PC-3 (cell line): ENCODE data around the gene SLC6A20.

Experiments
- CTCF ChIP-seq: fragments of 300-600 bp; sonication (generic); conservative IDR thresholded peaks from 2 replicates; pipeline ENCODE4 v1.5.1; 2017; ENCODE audit warnings: antibody characterized with exemption, low read depth, mild to moderate bottlenecking, low read length
- EZH2 ChIP-seq: fragments of 300-600 bp; sonication (generic); IDR thresholded peaks from one replicate; pipeline ENCODE4 v1.6.1; 2017; ENCODE audit warnings: antibody characterized with exemption, mild to moderate bottlenecking, low read length; ENCODE audit not compliant: unreplicated experiment

GRCh38 chr3:45787551-45787950 is 8.8 kb downstream of the SLC6A20 start:
- TF ChIP-seq CTCF, result no peak
- TF ChIP-seq EZH2, result no peak
